Gastroesophageal sphincter (tissue), 3 donors: ENCODE data around the gene SAMD4A.

Experiments used
- EP300 ChIP-seq: sonication (generic); formaldehyde crosslinking; IDR thresholded peaks from one replicate; pipeline ENCODE4 v1.6.1; 2017; ENCODE audit warnings: antibody characterized with exemption, mild to moderate bottlenecking
- POLR2A ChIP-seq, 2 donors: fragments of 450-650 bp; IDR thresholded peaks; one replicate each; pipeline ENCODE4 v1.6.1; 2017; ENCODE audit warnings: antibody characterized with exemption in 2 of 2, mild to moderate bottlenecking in 2 of 2, moderate library complexity in 1 of 2
- POLR2AphosphoS5 ChIP-seq: sonication (generic); formaldehyde crosslinking; IDR thresholded peaks from one replicate; pipeline ENCODE4 v1.6.1; 2017; ENCODE audit warnings: antibody characterized with exemption
- TF ChIP-seq, protein P1 (sequence below), 4 experiments: fragments of 200-600 bp in 2 of 4; fragments of 450-650 bp in 2 of 4; sonication (generic) in 1 of 4; IDR thresholded peaks; one replicate each; pipeline ENCODE4 v1.5.1; 2017 to 2019; ENCODE audit warnings: antibody characterized with exemption in 4 of 4, mild to moderate bottlenecking in 2 of 4, moderate library complexity in 2 of 4

DNA sequence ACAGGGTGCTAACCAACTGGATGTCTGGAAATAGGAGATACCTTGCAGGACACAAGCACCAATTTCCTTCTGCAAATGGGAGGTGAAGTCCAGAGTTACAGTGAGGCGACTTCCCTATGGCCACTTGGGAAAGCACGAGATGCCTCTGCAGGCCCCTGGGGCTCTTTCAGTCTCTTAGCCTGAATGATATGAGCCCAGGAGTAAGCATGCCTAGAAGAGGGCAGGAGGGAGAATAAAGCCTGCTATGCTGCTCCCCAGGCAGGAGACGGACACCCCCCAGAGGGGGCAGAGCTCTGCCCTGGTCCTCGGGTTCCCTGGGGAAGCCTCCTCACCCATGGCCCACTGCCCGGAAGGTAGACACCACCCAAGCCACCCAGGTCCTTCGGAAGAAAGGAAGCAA lies 230.6 kb downstream of the SAMD4A start:
- TF ChIP-seq, protein P1, sequence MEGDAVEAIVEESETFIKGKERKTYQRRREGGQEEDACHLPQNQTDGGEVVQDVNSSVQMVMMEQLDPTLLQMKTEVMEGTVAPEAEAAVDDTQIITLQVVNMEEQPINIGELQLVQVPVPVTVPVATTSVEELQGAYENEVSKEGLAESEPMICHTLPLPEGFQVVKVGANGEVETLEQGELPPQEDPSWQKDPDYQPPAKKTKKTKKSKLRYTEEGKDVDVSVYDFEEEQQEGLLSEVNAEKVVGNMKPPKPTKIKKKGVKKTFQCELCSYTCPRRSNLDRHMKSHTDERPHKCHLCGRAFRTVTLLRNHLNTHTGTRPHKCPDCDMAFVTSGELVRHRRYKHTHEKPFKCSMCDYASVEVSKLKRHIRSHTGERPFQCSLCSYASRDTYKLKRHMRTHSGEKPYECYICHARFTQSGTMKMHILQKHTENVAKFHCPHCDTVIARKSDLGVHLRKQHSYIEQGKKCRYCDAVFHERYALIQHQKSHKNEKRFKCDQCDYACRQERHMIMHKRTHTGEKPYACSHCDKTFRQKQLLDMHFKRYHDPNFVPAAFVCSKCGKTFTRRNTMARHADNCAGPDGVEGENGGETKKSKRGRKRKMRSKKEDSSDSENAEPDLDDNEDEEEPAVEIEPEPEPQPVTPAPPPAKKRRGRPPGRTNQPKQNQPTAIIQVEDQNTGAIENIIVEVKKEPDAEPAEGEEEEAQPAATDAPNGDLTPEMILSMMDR (IDR thresholded peaks at IDR 0.05): no peak
- TF ChIP-seq POLR2AphosphoS5 (no peak), POLR2A (IDR thresholded peaks at IDR 0.05) (no peak), EP300 (no peak)
